Heart right ventricle (tissue), 16 donors: ENCODE results near the gene ARGLU1. TPM values are rescaled to one million over a fixed set of nuclear protein-coding genes. Genes with fewer than 3 reads are reported as not detected.
A peak's percentile ranks its signal among the peaks of the same experiment; 100 is the strongest.

Experiments
- ATAC-seq, 8 donors: fragments of 200-7000 bp; cut with Tn5 transposase; one replicate each; pipeline ENCODE4 v1.9.1; 2020; ENCODE audit warnings: mild to moderate bottlenecking in 8 of 8, moderate library complexity in 8 of 8, moderate number of reproducible peaks in 1 of 8
- DNase-seq, 2 donors: peaks; one replicate each; pipeline ENCODE4 v3.0.0-alpha.2; 2020
- H3K27ac ChIP-seq, 10 donors: fragments of 200-600 bp; sonication (generic) in 2 of 10; one replicate each; pipeline versions ENCODE4 v1.5.0 to v1.8.0; 2020 to 2022; ENCODE audit warnings: mild to moderate bottlenecking in 3 of 10
- H3K27me3 ChIP-seq, 7 donors: fragments of 200-600 bp; one replicate each; pipeline ENCODE4 v1.8.0; 2021 to 2022; ENCODE audit warnings: mild to moderate bottlenecking in 2 of 7
- H3K36me3 ChIP-seq, 9 donors: fragments of 200-600 bp; sonication (generic) in 1 of 9; one replicate each; pipeline versions ENCODE4 v1.5.0 to v1.8.0; 2020 to 2022; ENCODE audit warnings: mild to moderate bottlenecking in 2 of 9
- H3K4me1 ChIP-seq, 9 donors: fragments of 200-600 bp; sonication (generic) in 1 of 9; one replicate each; pipeline versions ENCODE4 v1.5.0 to v1.8.0; 2020 to 2022; ENCODE audit warnings: mild to moderate bottlenecking in 4 of 9
- H3K4me3 ChIP-seq, 10 donors: fragments of 200-600 bp; sonication (generic) in 2 of 10; one replicate each; pipeline versions ENCODE4 v1.5.0 to v1.8.0; 2020 to 2022; ENCODE audit warnings: mild to moderate bottlenecking in 7 of 10, moderate library complexity in 2 of 10
- H3K9me3 ChIP-seq, 11 donors: fragments of 200-600 bp in 10 of 11; sonication (generic) in 2 of 11; one replicate each; pipeline versions ENCODE4 v1.5.0 to v1.8.0; 2013 to 2022; ENCODE audit warnings: mild to moderate bottlenecking in 2 of 11, control low read depth in 1 of 11, moderate library complexity in 1 of 11
- WGBS, 2 donors: extraction: QIAGEN DNeasy Blood & Tissue Kit; methylation state at CpG; one replicate each; pipeline ENCODE4 v1.1.7; 2013; ENCODE audit warnings: inconsistent platforms in 1 of 2; 5-methylcytosine and 5-hydroxymethylcytosine counted together
- intact Hi-C, 10 donors: fragments of 100-400 bp; cut with DNase I; formaldehyde crosslinking; loops; one replicate each; pipeline versions ENCODE4 v1.11.1 to v1.14.2; 2022
- polyA plus RNA-seq, 2 donors: library from polyadenylated mRNA; stranded (reverse); fragments of 200-250 nt; gene quantifications; one replicate each; pipeline ENCODE4 v1.2.3, GENCODE V29; 2013
- total RNA-seq, 10 donors: library from RNA; stranded (reverse); fragmentation: NEBNext Ultra II Directional in 3 of 10; extraction: Animal tissue kit (Norgen Biotek cat#: 25700) in 3 of 10; gene quantifications; one replicate each; pipeline versions ENCODE4 v1.2.1 to v1.2.4, GENCODE V29; 2021 to 2023
- TF ChIP-seq, protein P1 (sequence below), 9 donors: fragments of 200-600 bp; sonication (generic) in 2 of 9; IDR thresholded peaks; one replicate each; pipeline versions ENCODE4 v1.5.0 to v1.8.0; 2021 to 2022; ENCODE audit warnings: antibody characterized with exemption in 9 of 9, mild to moderate bottlenecking in 5 of 9, moderate library complexity in 1 of 9
- donor health status: Arrhythmogenic right ventricular cardiomyopathy.
- donor health status: ischemic (EF 13 %, LVEDD 7.1; RV severe dilation, severe dysfunction).
- donor health status: healthy with polysubstance abuse.
- donor health status: DM: no; HTN: yes; CAD: no.
- donor health status: DM: no; HTN: no; CAD: no.
- donor health status: ischemic (EF 25% LVEDD 6.9; RV normal size, moderate dysfunction).
- donor health status: ischemic (EF 25% LVEDD 5.7; RV mildly dilated, moderate dysfunction).
- donor health status: healthy.
- donor health status: DM: yes; HTN: yes; CAD: no.
- donor health status: Ischemic cardiomyopathy.
- donor health status: ischemic (EF 35%, LVEDD 5.7; RV mildly dilated, moderate dysfunction).
- donor health status: nonischemic (EF 11% LVEDD 7.7; RV severe dilation, severe dysfunction).
- donor health status: DM: yes; HTN: yes; CAD: no.
- donor health status: PGD.
- donor health status: ischemic (EF 29% LVEDD 5.4; RV normal size, mild dysfunction).
- donor health status: nonischemic (EF 23%, LVEDD 6.1; RV moderate dilation, normal function).

Gene ARGLU1
- total and polyA plus RNA-seq, 12 donors: 19.1 to 148 (median 29.6) TPM

- Histone ChIP-seq H3K4me3 (peak overlapping the region in 4 of 10 donors; percentile 2 to 18 (median 8)), H3K4me1 (peaks cover 0 to 96% (median 36%) of the 10 kb centered on the region in 9 donors), H3K27me3 (no peaks in the 10 kb centered on the region), H3K36me3 (no peaks in the 10 kb centered on the region), H3K9me3 (no peaks in the 10 kb centered on the region), H3K27ac (peak overlapping the region in 4 of 10 donors; percentile 3 to 44 (median 18))
- no peak for DNase-seq
- WGBS, 2 donors: 67 to 81% methylated on average over 7 of the region's 7 CpGs
- intact Hi-C loops: loop anchor here in 3 of 10 donors (5.0 to 10.0 kb wide), 3 partner anchors 438 to 446 kb away; no protein-coding TSS in a partner anchor
- TF ChIP-seq, protein P1, sequence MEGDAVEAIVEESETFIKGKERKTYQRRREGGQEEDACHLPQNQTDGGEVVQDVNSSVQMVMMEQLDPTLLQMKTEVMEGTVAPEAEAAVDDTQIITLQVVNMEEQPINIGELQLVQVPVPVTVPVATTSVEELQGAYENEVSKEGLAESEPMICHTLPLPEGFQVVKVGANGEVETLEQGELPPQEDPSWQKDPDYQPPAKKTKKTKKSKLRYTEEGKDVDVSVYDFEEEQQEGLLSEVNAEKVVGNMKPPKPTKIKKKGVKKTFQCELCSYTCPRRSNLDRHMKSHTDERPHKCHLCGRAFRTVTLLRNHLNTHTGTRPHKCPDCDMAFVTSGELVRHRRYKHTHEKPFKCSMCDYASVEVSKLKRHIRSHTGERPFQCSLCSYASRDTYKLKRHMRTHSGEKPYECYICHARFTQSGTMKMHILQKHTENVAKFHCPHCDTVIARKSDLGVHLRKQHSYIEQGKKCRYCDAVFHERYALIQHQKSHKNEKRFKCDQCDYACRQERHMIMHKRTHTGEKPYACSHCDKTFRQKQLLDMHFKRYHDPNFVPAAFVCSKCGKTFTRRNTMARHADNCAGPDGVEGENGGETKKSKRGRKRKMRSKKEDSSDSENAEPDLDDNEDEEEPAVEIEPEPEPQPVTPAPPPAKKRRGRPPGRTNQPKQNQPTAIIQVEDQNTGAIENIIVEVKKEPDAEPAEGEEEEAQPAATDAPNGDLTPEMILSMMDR (IDR thresholded peaks at IDR 0.05): no peak
- ATAC-seq: peak in 4 of 8 donors; percentile 12 to 35 (median 21)
Measured at GRCh38 chr13:106522898-106523525, 44.9 kb downstream of the ARGLU1 start.

GRCh38 chr13:106522112-106522705 lies 45.7 kb downstream of the ARGLU1 start:
- H3K27ac ChIP-seq: peak overlapping the region in 2 of 10 donors; percentile 3 to 44
- intact Hi-C loops: loop anchor here in 3 of 10 donors (5.0 to 10.0 kb wide), 3 partner anchors 437 to 445 kb away; no protein-coding TSS in a partner anchor
- no peaks in the 10 kb centered on the region for H3K27me3 ChIP-seq
- H3K4me3 ChIP-seq: peak overlapping the region in 1 of 10 donors; percentile 8
- no peak for DNase-seq
- ATAC-seq: no peak
- no peaks in the 10 kb centered on the region for H3K36me3 ChIP-seq
- TF ChIP-seq, protein P1 (IDR thresholded peaks at IDR 0.05): no peak
- H3K4me1 ChIP-seq: peaks cover 0 to 96% (median 33%) of the 10 kb centered on the region in 9 donors
- WGBS, 2 donors: 80 to 85% methylated on average over 5 of the region's 5 CpGs
- no peaks in the 10 kb centered on the region for H3K9me3 ChIP-seq

GRCh38 chr13:106521095-106521799 lies 46.7 kb downstream of the ARGLU1 start:
- ATAC-seq: no peak
- Histone ChIP-seq H3K36me3 (no peaks in the 10 kb centered on the region), H3K4me3 (no peak overlapping the region), H3K27ac (no peak overlapping the region), H3K9me3 (no peaks in the 10 kb centered on the region), H3K27me3 (peaks cover 0 to under 1% (median 0%) of the 10 kb centered on the region in 7 donors), H3K4me1 (peaks cover 0 to 97% (median 33%) of the 10 kb centered on the region in 9 donors)
- intact Hi-C loops: loop anchor here in 3 of 10 donors (5.0 to 10.0 kb wide), 3 partner anchors 436 to 444 kb away; no protein-coding TSS in a partner anchor
- DNase-seq: no peak
- WGBS, 2 donors: 73 to 78% methylated on average over 5 of the region's 5 CpGs
- TF ChIP-seq, protein P1 (IDR thresholded peaks at IDR 0.05): no peak
